SK-N-MC (cell line): ENCODE data around the gene IRF8.

Source experiments
- DNase-seq: peaks from one replicate; pipeline ENCODE4 v3.0.0-alpha.2; 2011; ENCODE audit warnings: low read depth, low spot score
- H3K27ac ChIP-seq: fragments of 200-600 bp; sonication (generic); 2 replicates; pipeline ENCODE4 v1.5.1; 2016; ENCODE audit warnings: mixed run types
- H3K36me3 ChIP-seq: fragments of 200-600 bp; sonication (generic); 2 replicates; pipeline ENCODE4 v1.6.1; 2017; ENCODE audit warnings: antibody characterized with exemption, low read length, mixed read lengths; ENCODE audit not compliant: insufficient read depth
- H3K4me3 ChIP-seq: fragments of 200-600 bp; sonication (generic); 2 replicates; pipeline ENCODE4 v1.5.1; 2016
- H3K9ac ChIP-seq: fragments of 200-600 bp; sonication (generic); 2 replicates; pipeline ENCODE4 v1.8.0; 2017; ENCODE audit warnings: mixed run types, mixed read lengths; ENCODE audit not compliant: insufficient read length
- H3K9me3 ChIP-seq: fragments of 200-600 bp; sonication (generic); 2 replicates; pipeline ENCODE4 v1.6.1; 2017; ENCODE audit warnings: low read depth, mild to moderate bottlenecking, antibody characterized with exemption, low read length, moderate library complexity, mixed read lengths
- EZH2 ChIP-seq: fragments of 200-600 bp; sonication (generic); IDR thresholded peaks from one replicate; pipeline ENCODE4 v1.6.1; 2017; ENCODE audit warnings: antibody characterized with exemption
- FOXP2 ChIP-seq: optimal IDR thresholded peaks from 2 replicates; pipeline ENCODE3; 2011; ENCODE audit warnings: mild to moderate bottlenecking, moderate library complexity; ENCODE audit not compliant: insufficient read depth; ENCODE audit errors: extremely low read length, control extremely low read depth
- POLR2AphosphoS5 ChIP-seq: IDR thresholded peaks from 2 replicates; pipeline ENCODE4 v1.6.1; 2012; ENCODE audit warnings: mild to moderate bottlenecking, low read depth, low read length, borderline replicate concordance

The IRF8 gene, protein sequence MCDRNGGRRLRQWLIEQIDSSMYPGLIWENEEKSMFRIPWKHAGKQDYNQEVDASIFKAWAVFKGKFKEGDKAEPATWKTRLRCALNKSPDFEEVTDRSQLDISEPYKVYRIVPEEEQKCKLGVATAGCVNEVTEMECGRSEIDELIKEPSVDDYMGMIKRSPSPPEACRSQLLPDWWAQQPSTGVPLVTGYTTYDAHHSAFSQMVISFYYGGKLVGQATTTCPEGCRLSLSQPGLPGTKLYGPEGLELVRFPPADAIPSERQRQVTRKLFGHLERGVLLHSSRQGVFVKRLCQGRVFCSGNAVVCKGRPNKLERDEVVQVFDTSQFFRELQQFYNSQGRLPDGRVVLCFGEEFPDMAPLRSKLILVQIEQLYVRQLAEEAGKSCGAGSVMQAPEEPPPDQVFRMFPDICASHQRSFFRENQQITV

DNA sequence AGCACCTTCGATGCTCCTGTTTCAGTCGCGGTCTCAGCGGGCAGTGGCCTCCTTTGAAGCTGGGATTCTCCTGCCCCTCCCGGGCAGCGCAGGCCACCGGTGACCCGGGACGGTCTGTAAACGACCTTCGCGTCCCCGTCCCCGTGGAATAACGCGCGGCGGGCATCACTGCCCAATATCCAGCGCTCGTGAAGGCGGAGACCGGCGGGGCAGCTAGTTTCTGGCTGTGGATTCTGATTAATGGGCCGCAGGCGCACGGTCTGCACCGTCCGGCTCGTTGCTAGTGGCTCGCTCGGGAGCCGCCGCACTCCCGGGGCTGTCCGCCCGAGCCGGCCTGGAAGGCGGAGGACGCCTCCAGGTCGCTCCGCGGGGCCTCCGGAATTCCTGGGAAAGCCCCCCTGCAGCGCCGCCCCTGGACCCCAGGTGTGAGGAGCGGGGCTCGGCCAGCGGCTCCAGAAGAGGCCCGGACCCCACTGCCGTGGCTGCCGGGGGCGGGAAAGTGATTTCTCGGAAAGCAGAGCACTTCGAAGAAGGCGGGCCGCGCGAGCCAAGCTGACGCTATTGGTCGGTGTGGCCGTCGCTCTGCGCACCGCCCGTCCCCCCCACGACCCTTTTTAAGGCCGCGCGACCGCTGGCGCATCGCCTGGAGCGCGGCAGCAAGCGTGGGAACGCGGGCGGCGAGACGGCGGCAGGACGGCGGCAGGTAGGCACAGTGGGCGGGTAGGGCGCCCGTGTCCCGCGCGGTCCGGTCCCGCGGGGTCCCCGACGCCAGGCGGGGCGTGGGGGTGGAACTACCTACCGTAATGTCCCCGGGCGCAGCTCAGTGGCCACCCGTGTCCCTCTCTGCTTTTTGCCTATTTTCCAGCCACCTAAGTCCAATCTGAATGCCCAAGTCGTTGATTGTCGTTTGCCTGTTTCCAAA lies at the start of gene IRF8:
IRF8 (plus strand) TSS at position 642 of the 922 bp plus-strand sequence. CDS start 3,854 bp downstream, outside the sequence.
- no peak for DNase-seq
- no peak within 1 kb of the TSS for H3K4me3 ChIP-seq
- no peak within 1 kb of the TSS for H3K9ac ChIP-seq
- TF ChIP-seq EZH2 (no peak), FOXP2 (no peak), POLR2AphosphoS5 (no peak)
- no peaks in the 10 kb centered on the region for H3K9me3 ChIP-seq
- no peak within 1 kb of the TSS for H3K27ac ChIP-seq
- no peaks in the 10 kb centered on the region for H3K36me3 ChIP-seq

GRCh38 chr16:85849388-85849787 lies 49.6 kb upstream of the IRF8 start:
- no peaks in the 10 kb centered on the region for H3K9me3 ChIP-seq
- no peak overlapping the region for H3K27ac ChIP-seq
- no peak overlapping the region for H3K9ac ChIP-seq
- H3K4me3 ChIP-seq: no peak overlapping the region
- TF ChIP-seq FOXP2 (no peak), EZH2 (no peak), POLR2AphosphoS5 (no peak)
- no peaks in the 10 kb centered on the region for H3K36me3 ChIP-seq
- DNase-seq: no peak

DNA sequence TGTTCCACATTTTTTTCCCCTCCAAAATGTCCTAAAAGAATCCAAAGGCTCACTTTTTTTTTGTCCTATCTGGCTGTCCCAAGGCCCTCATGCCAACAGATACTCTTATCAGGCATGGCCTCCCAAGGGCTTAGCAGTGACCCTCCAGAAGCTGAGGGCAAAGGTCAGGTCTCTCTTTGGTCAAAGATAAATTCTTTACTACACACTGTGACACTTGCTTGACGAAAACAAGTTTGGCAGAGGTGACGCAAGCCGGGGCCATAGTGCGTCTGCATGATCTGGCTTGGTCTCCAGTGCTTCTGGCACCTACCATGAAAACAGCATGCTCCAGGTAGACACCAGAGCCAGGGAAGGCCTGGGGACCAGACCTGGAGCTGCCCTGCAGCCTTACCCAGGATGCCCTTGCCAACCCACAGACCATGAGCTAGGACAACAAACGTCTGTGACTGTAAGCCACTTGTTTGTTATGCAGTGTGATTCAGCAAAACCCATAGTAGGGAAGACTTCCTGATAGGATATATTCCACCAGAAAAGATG lies 48.5 kb upstream of the IRF8 start:
- no peak overlapping the region for H3K9ac ChIP-seq
- H3K4me3 ChIP-seq: no peak overlapping the region
- H3K36me3 ChIP-seq: no peaks in the 10 kb centered on the region
- DNase-seq: no peak
- TF ChIP-seq EZH2 (no peak), FOXP2 (no peak), POLR2AphosphoS5 (no peak)
- H3K9me3 ChIP-seq: no peaks in the 10 kb centered on the region
- H3K27ac ChIP-seq: no peak overlapping the region

DNA sequence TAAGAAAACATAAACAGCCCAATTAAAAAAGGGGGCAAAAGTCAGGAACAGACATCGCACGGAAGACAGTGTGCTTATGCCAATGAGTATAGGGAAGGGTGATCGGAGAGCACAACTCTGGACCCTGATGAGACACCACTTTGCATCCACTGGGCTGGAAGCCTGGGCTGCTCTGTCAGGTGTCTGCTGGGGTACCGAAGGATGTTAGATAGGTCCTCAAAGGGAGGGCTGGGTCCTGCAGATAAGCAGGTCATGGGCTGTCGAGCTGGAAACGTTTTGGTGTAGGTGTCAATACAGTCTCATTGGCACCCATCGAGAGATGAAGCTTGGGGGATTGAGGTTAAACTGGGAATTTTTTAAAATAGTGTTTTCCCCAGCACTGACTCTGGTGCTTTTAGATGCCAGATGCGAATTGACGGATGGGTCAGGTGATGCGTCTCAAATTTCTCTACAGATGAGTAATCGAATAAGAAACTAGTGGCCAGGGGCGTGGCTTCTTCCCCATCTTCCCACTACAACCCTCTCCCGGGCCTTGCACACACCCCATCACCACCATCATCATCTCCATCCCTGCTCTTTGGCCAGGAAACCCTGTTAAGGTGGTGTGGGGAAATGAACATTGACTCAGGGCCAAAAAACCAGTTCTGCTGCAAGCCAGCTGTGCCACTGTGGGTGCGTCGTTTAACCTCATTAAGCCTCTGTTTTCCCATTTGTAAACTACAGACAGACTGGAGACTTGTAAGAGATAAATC lies 47.8 kb upstream of the IRF8 start:
- Histone ChIP-seq H3K9ac (no peak overlapping the region), H3K27ac (no peak overlapping the region), H3K36me3 (no peaks in the 10 kb centered on the region), H3K4me3 (no peak overlapping the region), H3K9me3 (no peaks in the 10 kb centered on the region)
- TF ChIP-seq POLR2AphosphoS5 (no peak), EZH2 (no peak), FOXP2 (no peak)
- no peak for DNase-seq

DNA sequence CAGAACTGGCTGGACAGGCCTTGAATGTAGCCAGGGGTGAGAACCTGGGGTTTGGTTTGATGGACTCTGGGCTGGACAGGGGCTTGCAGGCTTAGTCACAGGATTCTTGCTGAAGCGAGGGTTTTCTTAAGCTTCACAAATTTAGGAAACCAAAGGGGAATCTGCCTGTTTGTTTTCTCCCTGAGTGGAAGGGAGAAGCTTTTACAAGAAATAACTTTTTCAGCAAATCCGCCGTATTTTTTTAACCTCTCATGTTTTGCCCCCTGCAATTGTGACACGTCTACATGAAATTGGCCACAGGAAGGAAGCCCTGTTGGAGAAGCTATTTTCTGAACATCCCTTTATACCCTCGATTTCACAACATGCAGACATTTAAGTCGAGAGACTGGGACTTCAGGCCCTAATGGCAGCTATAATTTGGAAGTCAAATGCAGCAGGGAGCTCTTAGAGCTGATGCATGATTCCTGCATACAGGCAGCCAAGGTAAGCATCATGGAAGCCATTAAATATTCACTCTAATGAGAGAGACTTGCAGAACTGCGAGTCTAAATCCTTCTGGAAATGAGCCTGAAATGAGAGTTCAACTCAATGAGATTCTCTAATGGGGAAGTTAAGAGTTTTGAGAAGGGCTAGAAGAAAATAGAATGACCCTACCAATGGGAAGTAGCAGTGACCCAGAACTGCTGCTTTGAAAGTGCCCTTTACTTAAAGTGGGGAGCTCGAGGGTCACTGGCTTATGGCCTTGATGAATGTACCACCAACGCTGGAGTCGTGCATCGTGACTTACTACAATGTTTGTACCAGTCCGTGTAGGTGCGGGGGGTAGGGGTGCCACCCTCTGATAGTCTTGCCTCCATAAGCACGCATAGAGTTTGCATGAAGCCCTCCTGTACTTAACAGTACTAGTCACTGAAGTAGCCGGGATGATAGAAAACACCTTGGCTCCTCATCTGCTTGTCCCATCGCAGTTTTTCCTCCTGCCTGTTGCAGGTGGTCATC lies 45.1 kb upstream of the IRF8 start:
- Histone ChIP-seq H3K36me3 (no peaks in the 10 kb centered on the region), H3K4me3 (no peak overlapping the region), H3K9ac (no peak overlapping the region)

DNA sequence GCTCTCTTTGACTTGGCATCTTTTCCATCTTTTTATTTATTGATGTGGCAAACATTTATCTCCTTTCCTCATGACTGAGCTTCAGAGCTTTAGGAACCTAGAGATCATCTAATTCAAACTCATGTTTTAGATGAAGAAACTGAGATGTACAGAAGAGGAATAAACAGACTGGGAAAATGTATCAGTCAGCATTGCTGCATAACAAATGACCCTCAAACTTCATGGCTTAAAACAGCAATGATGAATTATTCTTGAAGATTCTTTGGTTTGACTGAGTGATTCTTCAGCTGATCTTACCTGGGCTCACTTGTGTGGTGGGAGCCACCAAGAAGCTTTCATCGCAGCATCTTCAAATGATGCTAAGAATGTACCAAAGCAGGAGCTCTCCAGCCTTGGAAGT lies 44.0 kb upstream of the IRF8 start:
- H3K9me3 ChIP-seq: no peaks in the 10 kb centered on the region

More for the DNA sequence above, 45.1 kb upstream of the IRF8 start:
- no peak for DNase-seq
- H3K27ac ChIP-seq: no peak overlapping the region
- no peaks in the 10 kb centered on the region for H3K9me3 ChIP-seq
- TF ChIP-seq FOXP2: no peak
- TF ChIP-seq POLR2AphosphoS5: no peak
- no peak for TF ChIP-seq EZH2

DNA sequence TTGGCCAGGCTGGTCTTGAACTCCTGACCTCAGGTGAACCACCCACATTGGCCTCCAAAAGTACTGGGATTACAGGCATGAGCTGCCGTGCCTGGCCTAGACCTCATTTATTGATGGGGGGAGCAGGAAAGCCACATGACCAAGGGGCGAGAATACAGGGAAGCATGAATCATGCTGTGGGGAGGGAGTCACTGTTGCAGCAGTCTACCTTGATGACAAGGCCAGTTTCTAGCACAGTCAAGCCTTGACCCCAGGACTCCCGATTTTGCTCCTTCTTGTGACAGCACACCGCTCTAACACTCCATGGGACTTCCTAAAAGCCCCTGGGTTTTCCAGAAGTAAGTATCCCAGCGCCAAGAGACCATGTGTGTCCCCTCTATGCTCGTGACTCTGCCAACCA lies 42.9 kb upstream of the IRF8 start:
- Histone ChIP-seq H3K9me3 (no peaks in the 10 kb centered on the region), H3K27ac (no peak overlapping the region)

More for the DNA sequence above, 44.0 kb upstream of the IRF8 start:
- H3K27ac ChIP-seq: no peak overlapping the region
- no peak for TF ChIP-seq EZH2
- no peak for TF ChIP-seq FOXP2
- no peak for TF ChIP-seq POLR2AphosphoS5
- no peak overlapping the region for H3K4me3 ChIP-seq
- no peaks in the 10 kb centered on the region for H3K36me3 ChIP-seq
- no peak for DNase-seq
- no peak overlapping the region for H3K9ac ChIP-seq

More for the DNA sequence above, 42.9 kb upstream of the IRF8 start:
- TF ChIP-seq POLR2AphosphoS5 (no peak), EZH2 (no peak), FOXP2 (no peak)
- Histone ChIP-seq H3K36me3 (no peaks in the 10 kb centered on the region), H3K4me3 (no peak overlapping the region), H3K9ac (no peak overlapping the region)
- no peak for DNase-seq
